Osteocyte (in vitro differentiated cells): Measurements from ENCODE around the gene KANK3. TPM values are rescaled to one million over a fixed set of nuclear protein-coding genes. Genes with fewer than 3 reads are reported as not detected.

Experiments
- DNase-seq: peaks from one replicate; pipeline ENCODE4 v3.0.0; 2021; ENCODE audit warnings: mixed read lengths; ENCODE audit not compliant: unreplicated experiment; ENCODE audit errors: extremely low spot score
- H3K27ac Mint-ChIP-seq: one replicate; pipeline ENCODE4 v1.8.0; 2021; ENCODE audit warnings: mild to moderate bottlenecking, mixed read lengths; ENCODE audit not compliant: unreplicated experiment
- H3K27me3 Mint-ChIP-seq: one replicate; pipeline ENCODE4 v1.8.0; 2021; ENCODE audit warnings: mixed read lengths; ENCODE audit not compliant: unreplicated experiment
- H3K36me3 Mint-ChIP-seq: one replicate; pipeline ENCODE4 v1.8.0; 2021; ENCODE audit warnings: mixed read lengths; ENCODE audit not compliant: unreplicated experiment
- H3K4me1 Mint-ChIP-seq: one replicate; pipeline ENCODE4 v1.8.0; 2021; ENCODE audit warnings: mixed read lengths; ENCODE audit not compliant: unreplicated experiment
- H3K4me3 Mint-ChIP-seq: one replicate; pipeline ENCODE4 v1.8.0; 2021; ENCODE audit warnings: mild to moderate bottlenecking, moderate library complexity, mixed read lengths; ENCODE audit not compliant: unreplicated experiment
- H3K9me3 Mint-ChIP-seq: one replicate; pipeline ENCODE4 v1.8.0; 2021; ENCODE audit warnings: mixed read lengths; ENCODE audit not compliant: unreplicated experiment
- CTCF ChIP-seq: fragments of 200-600 bp; sonication (generic); IDR thresholded peaks from 2 replicates; pipeline ENCODE4 v1.5.0; 2021; ENCODE audit warnings: antibody characterized with exemption, mild to moderate bottlenecking, moderate library complexity
- total RNA-seq: library from RNA; stranded (reverse); gene quantifications from 2 replicates; pipeline ENCODE4 v1.2.1, GENCODE V29; 2021

KANK3 gene
- total RNA-seq, 1 donor from 2014 or later: 0.30 TPM

GRCh38 chr19:8363803-8364771 is 21.0 kb upstream of the KANK3 start, which contains the start of gene ANGPTL4:
Gene ANGPTL4, plus strand, starts transcription at chr19:8364155. Its CDS starts 167 bp downstream, at chr19:8364322.
- H3K9me3 Mint-ChIP-seq: no peaks in the 10 kb centered on the region
- H3K27ac Mint-ChIP-seq: peak within 1 kb of the TSS; percentile 97
- H3K27me3 Mint-ChIP-seq: no peaks in the 10 kb centered on the region

GRCh38 chr19:8361921-8362793 is 19.1 kb upstream of the KANK3 start:
- H3K9me3 Mint-ChIP-seq: no peaks in the 10 kb centered on the region
- H3K4me3 Mint-ChIP-seq: peak overlapping the region; percentile 54
- no peaks in the 10 kb centered on the region for H3K27me3 Mint-ChIP-seq

More at GRCh38 chr19:8363803-8364771, 21.0 kb upstream of the KANK3 start, which contains the start of gene ANGPTL4:
- peak; percentile 89 for DNase-seq
- Mint-ChIP-seq H3K4me3 (peak within 1 kb of the TSS; percentile 79), H3K36me3 (peaks cover 2% of the 10 kb centered on the region), H3K4me1 (peaks cover 49% of the 10 kb centered on the region)
- TF ChIP-seq CTCF: peak; percentile 21

GRCh38 chr19:8360196-8360595 is 17.1 kb upstream of the KANK3 start:
- Mint-ChIP-seq H3K27me3 (no peaks in the 10 kb centered on the region), H3K4me3 (no peak overlapping the region), H3K36me3 (no peaks in the 10 kb centered on the region), H3K27ac (no peak overlapping the region), H3K4me1 (peaks cover 45% of the 10 kb centered on the region), H3K9me3 (peaks cover 4% of the 10 kb centered on the region)
- DNase-seq: no peak
- TF ChIP-seq CTCF: no peak

More at GRCh38 chr19:8361921-8362793, 19.1 kb upstream of the KANK3 start:
- peak; percentile 97 for DNase-seq
- TF ChIP-seq CTCF: no peak
- H3K36me3 Mint-ChIP-seq: no peaks in the 10 kb centered on the region
- peaks cover 39% of the 10 kb centered on the region for H3K4me1 Mint-ChIP-seq
- H3K27ac Mint-ChIP-seq: peak overlapping the region; percentile 95

- no peak overlapping the region for H3K27ac Mint-ChIP-seq
- no peaks in the 10 kb centered on the region for H3K27me3 Mint-ChIP-seq
- H3K9me3 Mint-ChIP-seq: peaks cover 4% of the 10 kb centered on the region
- TF ChIP-seq CTCF: no peak
- peaks cover 50% of the 10 kb centered on the region for H3K4me1 Mint-ChIP-seq
- H3K36me3 Mint-ChIP-seq: no peaks in the 10 kb centered on the region
- no peak overlapping the region for H3K4me3 Mint-ChIP-seq
- no peak for DNase-seq
These were observed 15.9 kb upstream of the KANK3 start for GRCh38 chr19:8358948-8359347.
